K562 (cell line): ENCODE results near the gene ZKSCAN5. TPM values are rescaled to one million over a fixed set of nuclear protein-coding genes. Genes with fewer than 3 reads are reported as not detected.

ENCODE experiments used
- ADNP ChIP-seq: fragments of 200-800 bp; sonication (Bioruptor generic); IDR thresholded peaks from 2 replicates; pipeline ENCODE4 v1.6.1; 2016; ENCODE audit warnings: missing genetic modification characterization, missing compliant biosample characterization
- ESRRA ChIP-seq: fragments of 450-650 bp; IDR thresholded peaks from 2 replicates; pipeline ENCODE4 v1.6.1; 2014; ENCODE audit warnings: low read depth, mild to moderate bottlenecking, moderate library complexity, borderline replicate concordance
- KDM4B ChIP-seq, 2 experiments: fragments of 450-650 bp in 1 of 2; sonication (generic) in 1 of 2; IDR thresholded peaks; 2 replicates each; pipeline ENCODE4 v1.6.1; 2016 to 2017; ENCODE audit warnings: borderline replicate concordance in 2 of 2, antibody characterized with exemption in 1 of 2, low read depth in 1 of 2, mild to moderate bottlenecking in 1 of 2
- LCOR ChIP-seq: sonication (generic); formaldehyde crosslinking; IDR thresholded peaks from 2 replicates; pipeline ENCODE4 v1.8.0; 2022; ENCODE audit warnings: mild to moderate bottlenecking, missing genetic modification reagents
- MECOM ChIP-seq: fragments of 250-450 bp; sonication (Bioruptor Pico); IDR thresholded peaks from 2 replicates; pipeline ENCODE4 v1.8.0; 2022; ENCODE audit warnings: inconsistent platforms
- POLR2AphosphoS5 ChIP-seq: IDR thresholded peaks from 2 replicates; pipeline ENCODE4 v1.6.1; 2011; ENCODE audit warnings: mild to moderate bottlenecking, low read depth, low read length, moderate library complexity; ENCODE audit not compliant: control insufficient read depth, insufficient read depth
- PTBP1 ChIP-seq: fragments of 200-400 bp; formaldehyde crosslinking; IDR thresholded peaks from 2 replicates; pipeline ENCODE4 v1.6.1; 2017; ENCODE audit warnings: low read depth, low read length
- RAD51 ChIP-seq: fragments of 450-650 bp; IDR thresholded peaks from 2 replicates; pipeline ENCODE4 v1.7.1; 2016; ENCODE audit warnings: low read depth, mild to moderate bottlenecking, borderline replicate concordance
- SOX6 ChIP-seq: fragments of 450-650 bp; IDR thresholded peaks from 2 replicates; pipeline ENCODE4 v1.6.1; 2014; ENCODE audit warnings: mild to moderate bottlenecking
- YY1 ChIP-seq, 3 experiments: IDR thresholded peaks; 2 replicates each; pipeline ENCODE4 v1.6.1; 2011; ENCODE audit warnings: low read length in 2 of 3, mild to moderate bottlenecking in 2 of 3, moderate library complexity in 2 of 3, borderline replicate concordance in 1 of 3, control low read depth in 1 of 3, low read depth in 1 of 3; ENCODE audit not compliant: insufficient read depth in 3 of 3, insufficient replicate concordance in 2 of 3, control insufficient read depth in 1 of 3, insufficient read length in 1 of 3; ENCODE audit errors: extremely low read depth in 1 of 3
- ZNF57 ChIP-seq: fragments of 450-650 bp; formaldehyde crosslinking; IDR thresholded peaks from 2 replicates; pipeline ENCODE4 v1.4.0; 2020; ENCODE audit warnings: mild to moderate bottlenecking, moderate library complexity
- ZNF76 ChIP-seq: fragments of 250-450 bp; sonication (Bioruptor Pico); IDR thresholded peaks from 2 replicates; pipeline ENCODE4 v1.4.0; 2020; ENCODE audit warnings: mild to moderate bottlenecking, moderate library complexity, borderline replicate concordance
- polyA plus RNA-seq, 8 experiments: library from polyadenylated mRNA; depleted of rRNA in 4 of 8; stranded (reverse) in 5 of 8; unstranded in 3 of 8; fragments of >200 nt; fragmentation: Nextera tagmentation in 2 of 8; fragmentation: Illumina TruSeq in 1 of 8; extraction: Ambion mirVana in 2 of 8; extraction: Trizol in 1 of 8; gene quantifications; 2 replicates each; pipeline versions ENCODE4 v1.2.1 to v1.2.3, GENCODE V29; 2011 to 2014; ENCODE audit warnings: inconsistent platforms in 1 of 8, missing spikeins in 1 of 8
- total RNA-seq, 7 experiments: library from RNA; depleted of rRNA in 6 of 7; stranded (reverse); fragments of >200 nt in 6 of 7; fragmentation: Illumina TruSeq in 2 of 7; extraction: Trizol in 2 of 7; gene quantifications; 2 replicates each; pipeline versions ENCODE4 v1.2.1 to v1.2.3, GENCODE V29; 2011 to 2021; ENCODE audit warnings: low replicate concordance in 1 of 7
- TF ChIP-seq, protein P1 (sequence below), 2 experiments: fragments of 450-650 bp; formaldehyde crosslinking in 1 of 2; IDR thresholded peaks; 2 replicates each; pipeline versions ENCODE4 v1.4.0 to v1.6.1; 2014 to 2020; ENCODE audit warnings: mild to moderate bottlenecking in 2 of 2, borderline replicate concordance in 1 of 2, low read depth in 1 of 2
- TF ChIP-seq, protein P2 (sequence below): fragments of 250-450 bp; sonication (Bioruptor Pico); IDR thresholded peaks from 2 replicates; pipeline ENCODE4 v1.5.1; 2021; ENCODE audit warnings: mild to moderate bottlenecking
- TF ChIP-seq, protein P3 (sequence below): IDR thresholded peaks from 2 replicates; pipeline ENCODE4 v1.6.1; 2011; ENCODE audit not compliant: insufficient read length; ENCODE audit errors: extremely low read depth
- TF ChIP-seq, protein P4 (sequence below): fragments of 250-450 bp; sonication (Bioruptor Pico); IDR thresholded peaks from 2 replicates; pipeline ENCODE4 v1.4.0; 2020

Gene ZKSCAN5
- total and polyA plus RNA-seq, 9 of the 15 experiments (the other 6 are each of a cell fraction or from before 2014, with no cell fraction given): 4.2 to 19.0 (median 15.0) TPM

DNA sequence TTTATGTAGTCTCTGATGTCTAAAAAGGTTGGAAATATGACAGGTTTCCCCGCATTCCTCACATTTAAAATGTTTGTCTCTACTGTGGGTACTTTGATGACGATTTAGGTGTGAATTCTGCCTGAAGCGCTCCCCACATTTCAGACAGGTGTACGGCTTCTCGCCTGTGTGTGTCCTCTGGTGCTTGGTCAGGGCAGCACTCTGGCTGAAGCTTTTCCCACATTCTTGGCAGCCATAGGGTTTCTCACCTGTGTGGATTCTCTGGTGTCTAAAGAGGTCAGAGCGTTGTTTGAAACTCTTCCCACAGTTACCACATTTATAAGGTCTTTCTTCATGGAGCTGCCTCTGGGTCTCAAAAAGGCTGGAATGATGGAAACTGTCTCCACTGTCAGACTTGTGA lies 10.6 kb upstream of the ZKSCAN5 start (continued):
- TF ChIP-seq, protein P1, sequence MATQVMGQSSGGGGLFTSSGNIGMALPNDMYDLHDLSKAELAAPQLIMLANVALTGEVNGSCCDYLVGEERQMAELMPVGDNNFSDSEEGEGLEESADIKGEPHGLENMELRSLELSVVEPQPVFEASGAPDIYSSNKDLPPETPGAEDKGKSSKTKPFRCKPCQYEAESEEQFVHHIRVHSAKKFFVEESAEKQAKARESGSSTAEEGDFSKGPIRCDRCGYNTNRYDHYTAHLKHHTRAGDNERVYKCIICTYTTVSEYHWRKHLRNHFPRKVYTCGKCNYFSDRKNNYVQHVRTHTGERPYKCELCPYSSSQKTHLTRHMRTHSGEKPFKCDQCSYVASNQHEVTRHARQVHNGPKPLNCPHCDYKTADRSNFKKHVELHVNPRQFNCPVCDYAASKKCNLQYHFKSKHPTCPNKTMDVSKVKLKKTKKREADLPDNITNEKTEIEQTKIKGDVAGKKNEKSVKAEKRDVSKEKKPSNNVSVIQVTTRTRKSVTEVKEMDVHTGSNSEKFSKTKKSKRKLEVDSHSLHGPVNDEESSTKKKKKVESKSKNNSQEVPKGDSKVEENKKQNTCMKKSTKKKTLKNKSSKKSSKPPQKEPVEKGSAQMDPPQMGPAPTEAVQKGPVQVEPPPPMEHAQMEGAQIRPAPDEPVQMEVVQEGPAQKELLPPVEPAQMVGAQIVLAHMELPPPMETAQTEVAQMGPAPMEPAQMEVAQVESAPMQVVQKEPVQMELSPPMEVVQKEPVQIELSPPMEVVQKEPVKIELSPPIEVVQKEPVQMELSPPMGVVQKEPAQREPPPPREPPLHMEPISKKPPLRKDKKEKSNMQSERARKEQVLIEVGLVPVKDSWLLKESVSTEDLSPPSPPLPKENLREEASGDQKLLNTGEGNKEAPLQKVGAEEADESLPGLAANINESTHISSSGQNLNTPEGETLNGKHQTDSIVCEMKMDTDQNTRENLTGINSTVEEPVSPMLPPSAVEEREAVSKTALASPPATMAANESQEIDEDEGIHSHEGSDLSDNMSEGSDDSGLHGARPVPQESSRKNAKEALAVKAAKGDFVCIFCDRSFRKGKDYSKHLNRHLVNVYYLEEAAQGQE (IDR thresholded peaks at IDR 0.05; ENCODE audit: borderline replicate concordance): no peak
- TF ChIP-seq, protein P1 (CRISPR knock-in tag; IDR thresholded peaks at IDR 0.05; ENCODE audit: low read depth): no peak
- TF ChIP-seq MECOM: no peak
- TF ChIP-seq, protein P2, sequence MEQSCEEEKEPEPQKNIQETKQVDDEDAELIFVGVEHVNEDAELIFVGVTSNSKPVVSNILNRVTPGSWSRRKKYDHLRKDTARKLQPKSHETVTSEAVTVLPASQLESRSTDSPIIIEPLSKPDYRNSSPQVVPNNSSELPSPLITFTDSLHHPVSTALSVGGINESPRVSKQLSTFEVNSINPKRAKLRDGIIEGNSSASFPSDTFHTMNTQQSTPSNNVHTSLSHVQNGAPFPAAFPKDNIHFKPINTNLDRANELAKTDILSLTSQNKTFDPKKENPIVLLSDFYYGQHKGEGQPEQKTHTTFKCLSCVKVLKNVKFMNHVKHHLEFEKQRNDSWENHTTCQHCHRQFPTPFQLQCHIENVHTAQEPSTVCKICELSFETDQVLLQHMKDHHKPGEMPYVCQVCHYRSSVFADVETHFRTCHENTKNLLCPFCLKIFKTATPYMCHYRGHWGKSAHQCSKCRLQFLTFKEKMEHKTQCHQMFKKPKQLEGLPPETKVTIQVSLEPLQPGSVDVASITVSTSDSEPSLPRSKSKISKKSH (CRISPR knock-in tag): peak; percentile 63; the same call in 1 of the 2 replicates
- peak; percentile 45; the same call in 1 of the 2 replicates for TF ChIP-seq POLR2AphosphoS5
- TF ChIP-seq ZNF76: no peak
- TF ChIP-seq KDM4B (IDR thresholded peaks at IDR 0.05; ENCODE audit: borderline replicate concordance in 2 of 2, low read depth in 1 of 2): no peak
- TF ChIP-seq ZNF57 (CRISPR knock-in tag): no peak
- TF ChIP-seq PTBP1: no peak
- TF ChIP-seq LCOR (CRISPR knock-in tag): no peak
- peak in 1 of 3 experiments; percentile 30 for TF ChIP-seq YY1 (IDR thresholded peaks at IDR 0.05; ENCODE audit: borderline replicate concordance in 1 of 3, control insufficient read depth in 1 of 3, extremely low read depth in 1 of 3, insufficient read depth in 3 of 3, insufficient read length in 1 of 3, insufficient replicate concordance in 2 of 3, low read depth in 1 of 3, low read length in 2 of 3)
- no peak for TF ChIP-seq RAD51
- 0 out of 2 replicates have a peak, but pooled peaks have one; percentile 17 for TF ChIP-seq ADNP
- peak; percentile 33 for TF ChIP-seq SOX6
- TF ChIP-seq, protein P3, sequence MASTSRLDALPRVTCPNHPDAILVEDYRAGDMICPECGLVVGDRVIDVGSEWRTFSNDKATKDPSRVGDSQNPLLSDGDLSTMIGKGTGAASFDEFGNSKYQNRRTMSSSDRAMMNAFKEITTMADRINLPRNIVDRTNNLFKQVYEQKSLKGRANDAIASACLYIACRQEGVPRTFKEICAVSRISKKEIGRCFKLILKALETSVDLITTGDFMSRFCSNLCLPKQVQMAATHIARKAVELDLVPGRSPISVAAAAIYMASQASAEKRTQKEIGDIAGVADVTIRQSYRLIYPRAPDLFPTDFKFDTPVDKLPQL: no peak
- TF ChIP-seq, protein P4, sequence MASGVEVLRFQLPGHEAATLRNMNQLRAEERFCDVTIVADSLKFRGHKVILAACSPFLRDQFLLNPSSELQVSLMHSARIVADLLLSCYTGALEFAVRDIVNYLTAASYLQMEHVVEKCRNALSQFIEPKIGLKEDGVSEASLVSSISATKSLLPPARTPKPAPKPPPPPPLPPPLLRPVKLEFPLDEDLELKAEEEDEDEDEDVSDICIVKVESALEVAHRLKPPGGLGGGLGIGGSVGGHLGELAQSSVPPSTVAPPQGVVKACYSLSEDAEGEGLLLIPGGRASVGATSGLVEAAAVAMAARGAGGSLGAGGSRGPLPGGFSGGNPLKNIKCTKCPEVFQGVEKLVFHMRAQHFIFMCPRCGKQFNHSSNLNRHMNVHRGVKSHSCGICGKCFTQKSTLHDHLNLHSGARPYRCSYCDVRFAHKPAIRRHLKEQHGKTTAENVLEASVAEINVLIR: no peak
- TF ChIP-seq ESRRA: no peak
